ENCODE data around the gene FURIN.

DNA sequence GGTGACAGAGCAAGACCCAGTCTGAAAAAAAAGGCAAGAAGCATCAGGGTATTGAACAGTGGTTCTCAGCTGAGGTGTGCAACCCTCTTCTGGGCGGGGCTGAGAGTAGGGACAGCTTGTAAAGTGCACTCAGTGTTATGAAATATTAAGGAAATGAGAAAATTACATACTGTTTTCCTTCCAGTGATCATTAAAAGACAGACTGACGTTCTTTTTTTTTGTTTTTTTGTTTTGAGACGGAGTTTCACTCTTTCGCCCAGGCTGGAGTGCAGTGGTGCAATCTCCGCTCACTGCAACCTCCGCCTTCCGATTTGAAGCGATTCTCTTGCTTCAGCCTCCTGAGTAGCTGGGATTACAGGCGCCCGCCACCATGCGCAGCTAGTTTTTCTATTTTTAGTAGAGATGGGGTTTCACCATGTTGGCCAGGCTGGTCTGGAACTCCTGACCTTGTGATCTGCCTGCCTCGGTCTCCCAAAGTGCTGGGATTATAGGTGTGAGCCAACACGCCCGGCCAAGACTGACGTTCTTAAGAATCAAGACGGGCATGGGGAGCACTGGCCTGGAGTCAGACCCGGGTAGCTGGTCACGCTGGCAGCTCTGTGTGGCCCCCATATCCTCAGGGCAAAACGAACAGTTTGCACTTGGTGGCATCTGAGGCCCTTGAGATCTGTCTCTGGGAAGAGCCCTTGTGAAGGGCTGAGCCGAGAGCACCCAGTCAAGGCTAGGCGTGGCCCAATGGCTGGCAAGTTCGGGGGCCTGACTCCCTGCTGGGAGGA is 46.1 kb downstream of the FURIN start:
- TF ChIP-seq ZC3H10 (CRISPR knock-in tag; IDR thresholded peaks at IDR 0.05) (no peak), SNAI2 (CRISPR knock-in tag; IDR thresholded peaks at IDR 0.05) (no peak), RARB (CRISPR knock-in tag; IDR thresholded peaks at IDR 0.05) (no peak), ARNTL (CRISPR knock-in tag; IDR thresholded peaks at IDR 0.05; ENCODE audit: borderline replicate concordance, low read depth) (no peak)

Measured in SK-N-SH treated with all-trans-retinoic acid at 6 μM for 48 hours (cell line).